Measurements from ENCODE around the gene POLR2L. TPM values are rescaled to one million over a fixed set of nuclear protein-coding genes. Genes with fewer than 3 reads are reported as not detected.
A peak's percentile ranks its signal among the peaks of the same experiment; 100 is the strongest.

The POLR2L gene
- total and polyA plus RNA-seq, 2 of the 13 experiments (the other 11 are each of a cell fraction or from before 2014, with no cell fraction given) = 104 to 114 TPM

GRCh38 chr11:802018-802617 lies 40.2 kb downstream of the POLR2L start:
- no peak overlapping the region for H3K4me2 ChIP-seq (ENCODE audit: low read depth, low read length)
- in situ Hi-C loops (cut with HindIII; ENCODE audit: extremely low pct_ligation_motif_present, low pct_unique_long_range_greater_than_20kb) = no loop called here
- no peaks in the 10 kb centered on the region for H3K9me3 ChIP-seq (ENCODE audit: low read length)
- no peak for ATAC-seq
- H3K9ac ChIP-seq (ENCODE audit: insufficient read depth, low read depth, low read length) = no peak overlapping the region
- no peaks in the 10 kb centered on the region; a peak in 1 of 5 replicates for H3K27me3 ChIP-seq (ENCODE audit: control insufficient read depth in 1 of 2, insufficient read depth in 2 of 2, low read length in 2 of 2)
- H2AFZ ChIP-seq (ENCODE audit: low read length) = no peak overlapping the region
- no peak for FAIRE-seq
- H3K4me3 ChIP-seq (replicated peaks in 1 of 3; ENCODE audit: insufficient read depth in 1 of 3, low read depth in 2 of 3, low read length in 3 of 3) = no peak overlapping the region
- peaks cover 7 to 8% of the 10 kb centered on the region in 2 experiments; a peak in 3 of 5 replicates for H3K36me3 ChIP-seq (replicated peaks in 1 of 2; ENCODE audit: control insufficient read depth in 1 of 2, insufficient read depth in 2 of 2, low read length in 2 of 2)
- H3K27ac ChIP-seq (ENCODE audit: extremely low read length, insufficient read depth, low read length) = no peak overlapping the region
- peaks cover 25% of the 10 kb centered on the region for H3K4me1 ChIP-seq (ENCODE audit: insufficient read depth, low read length)
- ChIA-PET CTCF (ENCODE audit: low intra/inter-chr PET ratio, low total read pairs) (no interaction called here), POLR2A (no interaction called here)
- no peak for DNase-seq (ENCODE audit: low spot score)
- intact Hi-C loops (cut with micrococcal nuclease; ENCODE audit: unreplicated experiment) = no loop called here
- BruUV-seq (replicated peaks) = no TSS peak
- 97% methylated on average over 12 of the region's 21 CpGs for WGBS (ENCODE audit: low lambda C conversion rate)
- peaks cover 14% of the 10 kb centered on the region for H3K79me2 ChIP-seq (ENCODE audit: insufficient read depth, low read length)
- no peaks in the 10 kb centered on the region for H4K20me1 ChIP-seq (ENCODE audit: insufficient read depth, low read length)
- TF ChIP-seq SKIL (CRISPR knock-in tag; IDR thresholded peaks at IDR 0.05; ENCODE audit: borderline replicate concordance) (no peak), TRAFD1 (CRISPR knock-in tag; IDR thresholded peaks at IDR 0.05; ENCODE audit: borderline replicate concordance) (no peak), MNT (IDR thresholded peaks at IDR 0.05) (peak; percentile 75), PHF20 (CRISPR knock-in tag; IDR thresholded peaks at IDR 0.05) (no peak), RBFOX2 (IDR thresholded peaks at IDR 0.05; ENCODE audit: low read depth, low read length) (peak; percentile 31; the same call in 1 of the 2 replicates), ZNF768 (CRISPR knock-in tag; IDR thresholded peaks at IDR 0.05) (peak; percentile 38; the same call in 1 of the 2 replicates), TP53 (CRISPR knock-in tag; conservative IDR thresholded peaks at IDR 0.05) (no peak), POGK (CRISPR knock-in tag; conservative IDR thresholded peaks at IDR 0.05) (no peak), TIGD3 (CRISPR knock-in tag; IDR thresholded peaks at IDR 0.05; ENCODE audit: borderline replicate concordance) (no peak), NFATC3 (CRISPR knock-in tag; IDR thresholded peaks at IDR 0.05) (no peak)
